A673 (cell line): ENCODE data around the gene CLIC5.

Source experiments
- CTCF ChIP-seq: fragments of 300-800, 200-600 bp; sonication (generic); conservative IDR thresholded peaks from 2 replicates; pipeline ENCODE4 v1.5.1; 2017; ENCODE audit warnings: low read depth, mild to moderate bottlenecking, antibody characterized with exemption, low read length, moderate library complexity, mixed read lengths
- EZH2 ChIP-seq: fragments of 200-600 bp; sonication (generic); IDR thresholded peaks from 2 replicates; pipeline ENCODE4 v1.6.1; 2017; ENCODE audit warnings: borderline replicate concordance, low read depth, mild to moderate bottlenecking, mixed read lengths, antibody characterized with exemption, low read length; ENCODE audit not compliant: poor library complexity, severe bottlenecking

- TF ChIP-seq CTCF (no peak), EZH2 (no peak)
Observed at GRCh38 chr6:46012834-46013233, 2.8 kb downstream of the CLIC5 start.
